OCI-LY7 (cell line): ENCODE data around the gene HLA-DQA2.
"Not testable (repeated sequence)": the region's sequence is repeated elsewhere in the genome, so short reads cannot be mapped to it uniquely, and the experiment has no call there.

ENCODE experiments used
- CTCF ChIP-seq: fragments of 200-600 bp; sonication (generic); conservative IDR thresholded peaks from 2 replicates; pipeline ENCODE4 v1.5.1; 2014; ENCODE audit warnings: mild to moderate bottlenecking, antibody characterized with exemption, low read length, moderate library complexity, mixed read lengths
- EZH2phosphoT487 ChIP-seq: fragments of 200-600 bp; sonication (generic); IDR thresholded peaks from 2 replicates; pipeline ENCODE4 v1.6.1; 2018; ENCODE audit warnings: low read depth, borderline replicate concordance, mild to moderate bottlenecking, mixed run types, antibody characterized with exemption, low read length, moderate library complexity, mixed read lengths

GRCh38 chr6:32745649-32746048, 4.5 kb downstream of the HLA-DQA2 start:
- not testable (repeated sequence) for TF ChIP-seq CTCF, EZH2phosphoT487
